ENCODE data around the gene KLHDC2.

DNA sequence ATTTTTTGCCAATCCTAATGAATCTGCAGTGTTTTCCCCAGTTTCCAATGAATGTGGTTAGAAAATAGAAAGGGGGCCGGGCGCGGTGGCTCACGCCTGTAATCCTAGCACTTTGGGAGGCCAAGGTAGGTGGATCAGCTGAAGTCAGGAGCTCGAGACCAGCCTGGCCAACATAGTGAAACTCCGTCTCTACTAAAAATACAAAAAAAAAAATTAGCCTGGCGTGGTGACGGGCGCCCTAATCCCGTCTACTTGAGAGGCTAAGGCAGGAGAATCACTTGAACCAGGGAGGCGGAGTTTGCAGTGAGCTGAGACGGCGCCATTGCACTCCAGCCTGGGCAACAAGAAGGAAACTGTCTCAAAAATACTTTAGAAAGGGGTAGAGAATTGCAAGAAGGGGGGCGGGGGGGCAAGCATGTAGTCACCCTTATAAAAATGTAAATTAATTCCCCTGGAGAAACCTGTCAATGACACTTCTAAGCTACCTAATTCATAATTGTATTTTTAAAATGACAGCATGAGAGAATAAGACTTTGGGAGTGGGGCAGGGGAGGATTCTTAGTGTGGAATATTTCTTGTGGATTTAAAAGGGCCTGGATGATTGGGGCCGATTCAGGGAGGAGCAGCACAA lies 1.7 kb downstream of the KLHDC2 start:
- TF ChIP-seq, protein P1, sequence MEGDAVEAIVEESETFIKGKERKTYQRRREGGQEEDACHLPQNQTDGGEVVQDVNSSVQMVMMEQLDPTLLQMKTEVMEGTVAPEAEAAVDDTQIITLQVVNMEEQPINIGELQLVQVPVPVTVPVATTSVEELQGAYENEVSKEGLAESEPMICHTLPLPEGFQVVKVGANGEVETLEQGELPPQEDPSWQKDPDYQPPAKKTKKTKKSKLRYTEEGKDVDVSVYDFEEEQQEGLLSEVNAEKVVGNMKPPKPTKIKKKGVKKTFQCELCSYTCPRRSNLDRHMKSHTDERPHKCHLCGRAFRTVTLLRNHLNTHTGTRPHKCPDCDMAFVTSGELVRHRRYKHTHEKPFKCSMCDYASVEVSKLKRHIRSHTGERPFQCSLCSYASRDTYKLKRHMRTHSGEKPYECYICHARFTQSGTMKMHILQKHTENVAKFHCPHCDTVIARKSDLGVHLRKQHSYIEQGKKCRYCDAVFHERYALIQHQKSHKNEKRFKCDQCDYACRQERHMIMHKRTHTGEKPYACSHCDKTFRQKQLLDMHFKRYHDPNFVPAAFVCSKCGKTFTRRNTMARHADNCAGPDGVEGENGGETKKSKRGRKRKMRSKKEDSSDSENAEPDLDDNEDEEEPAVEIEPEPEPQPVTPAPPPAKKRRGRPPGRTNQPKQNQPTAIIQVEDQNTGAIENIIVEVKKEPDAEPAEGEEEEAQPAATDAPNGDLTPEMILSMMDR (IDR thresholded peaks at IDR 0.05) = no peak
- no peak for TF ChIP-seq POLR2A (IDR thresholded peaks at IDR 0.05)

Data from lower leg skin (tissue), 3 donors.